Measurements from ENCODE around the gene ZBTB3.

GRCh38 chr11:62794201-62794775 is 40.3 kb upstream of the ZBTB3 start:
- TF ChIP-seq CTCF (conservative IDR thresholded peaks at IDR 0.05): no peak
- TF ChIP-seq EZH2 (IDR thresholded peaks at IDR 0.05; ENCODE audit: low read depth): no peak
